RPMI8226 (cell line): ENCODE data around the gene ZNF429.
A peak's percentile ranks its signal among the peaks of the same experiment; 100 is the strongest.
"Not testable (repeated sequence)": the region's sequence is repeated elsewhere in the genome, so short reads cannot be mapped to it uniquely, and the experiment has no call there.

Source experiments
- DNase-seq: peaks from one replicate; pipeline ENCODE4 v3.0.0-alpha.2; 2015

The ZNF429 gene

DNA sequence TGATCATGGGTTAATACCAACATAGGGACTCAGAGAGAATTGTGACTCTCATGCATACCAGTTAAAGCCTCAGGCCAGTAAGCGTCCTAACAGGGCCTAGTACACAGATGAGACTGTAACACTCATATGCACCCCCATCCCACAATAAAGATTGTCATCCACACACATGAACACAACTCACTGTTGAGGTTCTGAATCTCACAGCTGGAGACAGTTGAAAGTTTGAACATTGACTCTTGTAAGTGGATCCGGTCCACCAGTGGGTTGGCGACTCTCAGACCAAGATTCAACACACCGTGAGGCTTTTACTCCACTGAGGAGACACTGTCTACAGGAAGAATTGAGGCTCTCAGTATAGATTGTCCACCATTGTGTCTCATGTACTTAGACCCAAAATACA is 88.1 kb downstream of the ZNF429 start:
- no peak for DNase-seq

DNA sequence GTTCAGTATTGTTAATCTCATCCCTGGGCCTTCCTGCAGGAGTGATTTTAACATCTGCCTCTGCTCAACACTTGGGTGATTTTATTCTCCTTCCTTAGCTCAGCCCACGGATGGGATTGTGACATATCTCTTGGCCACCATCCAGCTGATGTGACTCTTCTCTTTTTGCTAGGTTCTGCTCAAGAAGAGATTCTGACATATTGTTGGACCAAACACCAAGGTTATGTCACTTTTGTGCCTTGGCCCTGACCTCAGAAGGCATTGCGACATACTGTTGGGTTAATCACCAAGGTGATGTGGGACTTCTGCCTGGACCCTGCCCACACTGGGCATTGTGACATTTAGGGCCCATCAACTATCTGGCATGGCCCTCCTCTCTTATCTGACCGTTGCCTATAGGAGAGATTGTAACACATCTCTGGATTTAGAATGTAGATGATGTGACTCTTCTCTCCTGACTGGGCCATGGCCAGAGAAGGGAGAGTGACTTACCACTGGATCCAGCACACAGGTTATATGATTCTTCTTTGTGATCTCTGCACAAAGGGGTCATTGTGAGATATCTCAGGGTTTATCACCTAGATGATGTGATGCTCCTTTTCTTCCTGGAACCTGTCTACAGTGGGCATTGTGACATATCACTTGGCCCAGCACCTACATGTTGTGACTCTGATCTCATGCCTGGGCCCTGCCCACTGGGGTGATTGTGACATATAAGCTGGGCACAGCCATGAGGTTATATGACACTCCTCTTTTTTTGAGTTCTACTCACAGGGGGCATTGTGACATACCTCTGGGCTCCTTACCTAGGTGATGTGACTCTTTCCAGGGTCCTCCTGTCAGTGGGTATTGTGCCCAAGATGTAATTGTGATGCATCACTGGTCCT is 88.8 kb downstream of the ZNF429 start:
- DNase-seq, result no peak

DNA sequence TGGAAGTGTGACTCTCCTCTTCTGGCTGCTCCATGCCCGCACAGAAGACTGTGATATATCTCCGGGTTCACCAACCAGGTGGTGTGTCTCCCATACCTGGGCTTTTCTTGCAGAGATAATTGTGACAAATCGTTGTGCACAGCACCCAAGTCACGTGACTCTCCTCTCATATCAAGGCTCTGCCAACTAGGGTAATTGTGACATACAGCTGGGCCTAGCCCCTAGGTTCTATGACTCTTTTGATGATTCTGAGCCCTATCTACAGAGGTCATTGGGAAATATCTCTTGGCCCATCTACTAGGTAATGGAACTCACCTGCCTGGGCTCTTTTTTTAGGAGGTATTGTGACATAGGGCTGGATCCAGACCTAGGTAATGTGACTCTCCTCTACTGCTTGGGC is 89.8 kb downstream of the ZNF429 start:
- DNase-seq, result no peak

DNA sequence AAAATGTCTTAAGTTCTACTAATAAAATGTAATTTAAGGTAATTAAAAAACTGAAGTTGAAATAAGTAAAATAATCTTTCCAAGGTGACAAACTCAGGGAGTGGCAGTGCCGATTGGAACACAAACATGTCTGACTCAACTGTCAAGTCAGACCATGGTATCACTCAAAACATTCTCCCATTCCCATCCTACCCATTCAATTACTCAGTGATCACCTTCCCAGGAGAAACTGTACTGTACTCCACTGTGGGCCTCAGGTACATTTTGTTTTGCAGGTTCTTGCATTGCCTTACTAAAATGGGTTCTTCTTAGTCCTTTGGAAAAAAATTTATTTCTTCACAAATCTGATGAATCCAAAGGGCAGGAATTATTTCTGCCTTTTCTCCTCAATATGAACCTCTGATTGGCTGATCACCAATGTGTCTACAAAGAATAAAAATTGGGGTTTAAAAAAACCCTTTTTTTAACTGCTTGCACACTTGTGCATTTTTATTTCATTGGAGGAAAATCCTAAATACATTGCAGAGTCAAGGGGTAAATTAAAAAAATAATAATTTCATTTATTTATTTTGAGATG is 96.8 kb downstream of the ZNF429 start:
- no peak for DNase-seq

GRCh38 chr19:21602659-21603430 is 97.4 kb downstream of the ZNF429 start:
- DNase-seq, result not testable (repeated sequence)

DNA sequence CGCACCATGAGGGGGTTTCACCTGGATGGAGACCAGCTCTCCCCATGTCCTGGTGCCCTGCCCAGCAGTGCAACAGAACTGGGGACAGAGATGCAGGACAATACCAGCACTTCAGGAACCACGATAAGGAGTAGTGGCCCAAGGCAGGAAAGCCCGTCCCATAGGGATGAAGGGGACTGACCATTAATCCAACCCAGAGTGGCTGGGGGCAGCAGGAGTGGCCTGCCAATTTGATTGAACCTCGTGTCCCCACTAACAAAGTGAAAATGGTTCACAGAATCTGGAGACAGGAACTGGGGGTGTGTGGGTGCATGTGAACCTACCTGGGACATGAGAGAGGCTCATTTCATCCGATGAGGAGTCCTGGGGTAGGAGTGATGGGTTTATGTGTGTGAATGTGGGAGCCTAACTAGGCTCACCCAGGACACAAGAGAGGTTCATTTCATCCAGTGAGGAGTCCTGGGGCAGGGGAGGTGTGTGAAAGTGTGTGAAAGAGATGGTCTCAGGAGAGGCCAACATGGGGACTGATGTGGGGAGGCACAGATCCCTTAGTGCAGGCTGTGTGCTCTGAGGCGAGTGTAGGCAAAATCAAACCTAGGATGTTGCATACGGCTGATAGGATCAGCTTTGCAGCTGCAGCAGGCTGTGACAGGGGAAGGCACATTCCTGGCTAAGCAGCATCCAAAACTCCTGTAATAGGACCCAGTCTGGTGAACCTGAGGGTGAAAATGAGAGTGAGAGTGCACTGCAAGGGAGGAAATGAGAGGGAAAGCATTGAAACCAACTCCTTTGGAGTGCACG is 98.2 kb downstream of the ZNF429 start:
- DNase-seq, result no peak

DNA sequence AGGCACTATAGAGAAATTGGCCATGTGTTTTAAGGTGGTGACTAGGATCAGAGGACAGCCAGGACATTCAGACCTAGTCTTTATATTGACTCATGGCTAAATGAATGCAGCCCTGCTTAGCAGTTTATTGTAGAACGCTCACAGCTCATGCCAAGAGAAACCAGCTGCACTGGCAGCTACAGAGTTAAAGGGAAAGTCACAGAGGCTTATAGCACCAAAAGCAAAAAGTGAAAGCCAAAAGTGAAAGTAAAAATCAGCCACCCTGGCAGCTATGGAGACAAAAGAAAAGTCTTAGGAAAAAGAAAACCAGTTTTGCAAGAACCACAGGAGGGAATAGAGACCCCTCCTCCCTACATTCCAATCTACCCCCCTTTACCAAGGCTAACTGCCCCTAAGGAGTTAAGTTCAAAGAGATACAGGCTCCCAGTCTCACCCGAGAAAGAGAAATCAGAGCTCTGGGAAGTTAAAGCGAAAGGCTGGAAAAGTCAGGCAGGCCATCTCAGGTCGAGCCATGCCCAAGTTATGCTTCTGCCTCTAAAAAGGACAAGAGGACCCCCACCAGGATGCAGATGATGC is 99.0 kb downstream of the ZNF429 start:
- peak; percentile 21 for DNase-seq
